K562 (cell line): ENCODE data around the gene WDR88. TPM values are rescaled to one million over a fixed set of nuclear protein-coding genes. Genes with fewer than 3 reads are reported as not detected.

Source experiments
- ATAC-seq: fragments of 200-7000 bp; cut with Tn5 transposase; 3 replicates; pipeline ENCODE4 v1.9.1; 2020; ENCODE audit warnings: moderate library complexity
- BruUV-seq: library from RNA; stranded (reverse); fragments of 400-500 nt; replicated peaks from 2 replicates; lab custom pipeline; 2021; lab: Mats Ljungman, UMichigan
- CTCF ChIA-PET: fragments of 300-600 bp; formaldehyde crosslinking; extraction: SDS; loops from one replicate; lab custom pipeline; 2021; ENCODE audit warnings: low intra/inter-chr PET ratio; lab: Yijun Ruan, JAX
- POLR2A ChIA-PET: fragments of 300-600, 350-650 bp; sonication (Branson Sonifier 250); formaldehyde crosslinking; extraction: SDS; loops from one replicate; lab custom pipeline; 2021; ENCODE audit warnings: antibody characterized with exemption, inconsistent platforms; lab: Yijun Ruan, JAX
- DNase-seq, 4 experiments: peaks; one replicate each; pipeline versions ENCODE4 v3.0.0 to v3.0.0-alpha.2; 2011 to 2018; ENCODE audit warnings: low spot score in 3 of 4, mixed read lengths in 3 of 4; ENCODE audit errors: extremely low read depth in 1 of 4
- FAIRE-seq: peaks from 2 replicates; lab custom pipeline; 2011; peaks lifted over from hg19 to GRCh38; lab: Jason Lieb, UNC
- H2AFZ ChIP-seq: 2 replicates; pipeline ENCODE4 v1.6.0; 2011; ENCODE audit warnings: low read depth, low read length, control low read depth, inconsistent platforms
- H3K27ac ChIP-seq: fragments of 200-600 bp; 3 replicates; pipeline ENCODE4 v1.8.0; 2011; ENCODE audit warnings: low read depth, mild to moderate bottlenecking, control low read depth, inconsistent platforms, low read length, moderate library complexity, mixed read lengths; ENCODE audit errors: extremely low read depth
- H3K27me3 ChIP-seq, 2 experiments: fragments of 300-600 bp in 1 of 2; 2 replicates in 1 of 2; 3 replicates in 1 of 2; pipeline versions ENCODE4 v1.6.0 to v1.8.0; 2011; ENCODE audit warnings: inconsistent platforms in 2 of 2, low read length in 2 of 2, mild to moderate bottlenecking in 1 of 2, mixed read lengths in 1 of 2, moderate library complexity in 1 of 2; ENCODE audit not compliant: control insufficient read depth in 2 of 2, insufficient read depth in 2 of 2
- H3K36me3 ChIP-seq: fragments of 300-600 bp; 3 replicates; pipeline ENCODE4 v1.8.0; 2011; ENCODE audit warnings: mild to moderate bottlenecking, low read length, inconsistent platforms; ENCODE audit not compliant: control insufficient read depth, insufficient read depth
- H3K4me1 ChIP-seq, 2 experiments: fragments of 200-600 bp in 1 of 2; replicated peaks in 1 of 2; 2 replicates in 1 of 2; 3 replicates in 1 of 2; pipeline versions ENCODE4 v1.5.1 to v1.8.0; 2011; ENCODE audit warnings: inconsistent platforms in 2 of 2, low read length in 2 of 2, mild to moderate bottlenecking in 1 of 2, mixed read lengths in 1 of 2, moderate library complexity in 1 of 2; ENCODE audit not compliant: control insufficient read depth in 2 of 2, insufficient read depth in 2 of 2
- H3K4me2 ChIP-seq: 2 replicates; pipeline ENCODE4 v1.6.1; 2011; ENCODE audit warnings: low read length, control low read depth, inconsistent platforms, mixed read lengths; ENCODE audit not compliant: insufficient read depth
- H3K4me3 ChIP-seq: fragments of 200-600 bp; sonication (generic), shearing (Covaris generic); 2 replicates; pipeline ENCODE4 v1.5.1; 2016; ENCODE audit warnings: control low read depth, inconsistent platforms
- H3K79me2 ChIP-seq: fragments of 200-600 bp; 3 replicates; pipeline ENCODE4 v1.8.0; 2011; ENCODE audit warnings: low read length, inconsistent platforms; ENCODE audit not compliant: control insufficient read depth, insufficient read depth
- H3K9ac ChIP-seq, 2 experiments: 2 replicates each; pipeline versions ENCODE4 v1.6.0 to v1.6.1; 2011; ENCODE audit warnings: low read depth in 2 of 2, low read length in 2 of 2, control low read depth in 1 of 2, inconsistent platforms in 1 of 2, mild to moderate bottlenecking in 1 of 2, mixed read lengths in 1 of 2; ENCODE audit not compliant: insufficient read depth in 1 of 2
- H3K9me1 ChIP-seq: one replicate; pipeline ENCODE4 v1.6.0; 2011; ENCODE audit warnings: inconsistent platforms, mild to moderate bottlenecking, low read length, moderate library complexity; ENCODE audit not compliant: control insufficient read depth, insufficient read depth
- H3K9me3 ChIP-seq: replicated peaks from 2 replicates; pipeline ENCODE4 v1.5.1; 2011; ENCODE audit warnings: low read depth, low read length, inconsistent platforms; ENCODE audit not compliant: control insufficient read depth, insufficient read depth
- H4K20me1 ChIP-seq: replicated peaks from 2 replicates; pipeline ENCODE4 v1.6.1; 2011; ENCODE audit warnings: low read length, inconsistent platforms, mixed read lengths; ENCODE audit not compliant: control insufficient read depth, insufficient read depth
- CEBPB ChIP-seq: fragments of 450-650 bp; IDR thresholded peaks from 2 replicates; pipeline ENCODE4 v1.6.1; 2016; ENCODE audit warnings: missing genetic modification characterization, missing compliant biosample characterization
- HDGF ChIP-seq: fragments of 450-650 bp; IDR thresholded peaks from 2 replicates; pipeline ENCODE4 v1.6.1; 2016
- HLTF ChIP-seq: fragments of 450-650 bp; IDR thresholded peaks from 2 replicates; pipeline ENCODE4 v1.6.1; 2016
- MEF2D ChIP-seq: conservative IDR thresholded peaks from 2 replicates; pipeline ENCODE4 v1.6.1; 2016; ENCODE audit warnings: low read depth, missing genetic modification characterization, missing compliant biosample characterization
- MYNN ChIP-seq, 2 experiments: sonication (generic); formaldehyde crosslinking in 1 of 2; IDR thresholded peaks; 2 replicates each; pipeline versions ENCODE4 v1.5.0 to v1.6.1; 2016 to 2020; ENCODE audit warnings: antibody characterized with exemption in 1 of 2, missing genetic modification reagents in 1 of 2
- PRPF4 ChIP-seq: fragments of 200-400 bp; formaldehyde crosslinking; IDR thresholded peaks from one replicate; pipeline ENCODE4 v1.6.1; 2017; ENCODE audit warnings: low read length, low read depth, mild to moderate bottlenecking; ENCODE audit not compliant: insufficient read depth, poor library complexity, severe bottlenecking
- PYGO2 ChIP-seq: fragments of 450-650 bp; IDR thresholded peaks from 2 replicates; pipeline ENCODE4 v1.6.1; 2016; ENCODE audit warnings: mild to moderate bottlenecking, missing genetic modification characterization, moderate library complexity, missing compliant biosample characterization
- SMARCA5 ChIP-seq: fragments of 450-650 bp; IDR thresholded peaks from 2 replicates; pipeline ENCODE4 v1.6.1; 2016
- ZKSCAN3 ChIP-seq: fragments of 250-450 bp; sonication (Bioruptor Pico); IDR thresholded peaks from 2 replicates; pipeline ENCODE4 v1.4.0; 2020
- WGBS: fragments of 100-300 bp; shearing (Covaris generic); methylation state at CpG from one replicate; pipeline ENCODE4 v1.1.6; 2016; ENCODE audit warnings: low coverage, mixed read lengths; ENCODE audit not compliant: insufficient coverage; ENCODE audit errors: missing lambda C conversion rate; 5-methylcytosine and 5-hydroxymethylcytosine counted together
- in situ Hi-C: fragments of 300-500 bp; cut with MboI; formaldehyde crosslinking; loops from 4 replicates; pipeline ENCODE4 v1.15.0; 2018; ENCODE audit warnings: inconsistent platforms, mixed read lengths
- intact Hi-C: fragments of 100-400 bp; cut with micrococcal nuclease; formaldehyde crosslinking; loops from 2 replicates; pipeline ENCODE4 v1.14.2; 2022
- polyA plus RNA-seq, 8 experiments: library from polyadenylated mRNA; depleted of rRNA in 4 of 8; stranded (reverse) in 5 of 8; unstranded in 3 of 8; fragments of >200 nt; fragmentation: Nextera tagmentation in 2 of 8; fragmentation: Illumina TruSeq in 1 of 8; extraction: Ambion mirVana in 2 of 8; extraction: Trizol in 1 of 8; gene quantifications; 2 replicates each; pipeline versions ENCODE4 v1.2.1 to v1.2.3, GENCODE V29; 2011 to 2014; ENCODE audit warnings: inconsistent platforms in 1 of 8, missing spikeins in 1 of 8
- total RNA-seq, 7 experiments: library from RNA; depleted of rRNA in 6 of 7; stranded (reverse); fragments of >200 nt in 6 of 7; fragmentation: Illumina TruSeq in 2 of 7; extraction: Trizol in 2 of 7; gene quantifications; 2 replicates each; pipeline versions ENCODE4 v1.2.1 to v1.2.3, GENCODE V29; 2011 to 2021; ENCODE audit warnings: low replicate concordance in 1 of 7
- TF ChIP-seq, protein P1 (sequence below): fragments of 250-450 bp; sonication (Bioruptor Pico); IDR thresholded peaks from 2 replicates; pipeline ENCODE4 v1.4.0; 2020; ENCODE audit warnings: mild to moderate bottlenecking, moderate library complexity
- TF ChIP-seq, protein P2 (sequence below): fragments of 150-350 bp; conservative IDR thresholded peaks from 2 replicates; pipeline ENCODE4 v1.6.1; 2014; ENCODE audit warnings: low read length

The WDR88 gene
- total and polyA plus RNA-seq, 9 of the 15 experiments (the other 6 are each of a cell fraction or from before 2014, with no cell fraction given), result 0.03 to 0.04 TPM; not detected in 7

DNA sequence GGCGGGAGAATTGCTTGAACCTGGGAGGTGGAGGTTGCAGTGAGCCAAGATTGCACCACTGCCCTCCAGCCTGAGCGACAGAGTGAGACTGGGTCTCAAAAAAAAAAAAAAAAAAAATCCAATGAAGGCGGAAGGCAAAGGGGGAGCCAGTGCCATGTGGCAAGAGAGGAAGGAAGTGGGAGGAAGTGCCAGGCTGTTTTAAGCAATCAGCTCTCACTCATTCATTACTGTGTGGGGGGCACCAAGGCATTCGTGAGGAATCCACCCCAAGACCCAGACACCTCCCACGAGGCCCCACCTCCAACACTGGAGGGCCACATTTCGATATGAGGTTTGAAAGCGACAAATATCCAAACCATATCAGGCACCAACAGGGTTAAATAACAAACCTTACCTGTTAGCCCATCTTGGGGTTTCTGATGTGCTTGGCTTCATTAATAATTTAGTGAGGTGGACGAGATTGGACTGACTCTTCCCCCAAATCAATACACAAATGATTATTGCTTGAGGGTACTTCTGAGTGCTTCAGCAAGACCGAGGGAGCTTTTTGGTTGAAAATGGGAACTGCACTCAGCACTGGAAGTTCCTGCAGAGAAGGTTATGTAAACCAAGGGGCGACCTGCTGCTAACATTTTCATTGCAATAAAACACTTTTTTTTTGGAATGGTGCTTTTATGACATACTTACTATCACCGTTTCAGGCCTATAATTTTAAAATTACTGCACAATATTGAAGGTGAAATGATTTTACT is 54.7 kb downstream of the WDR88 start:
- no peak for DNase-seq
- Histone ChIP-seq H3K36me3 (no peaks in the 10 kb centered on the region), H3K4me2 (no peak overlapping the region), H3K4me3 (no peak overlapping the region), H3K27ac (no peak overlapping the region), H2AFZ (no peak overlapping the region), H3K9ac (no peak overlapping the region), H3K4me1 (no peaks in the 10 kb centered on the region; a peak in 1 of 5 replicates), H3K9me3 (no peaks in the 10 kb centered on the region), H4K20me1 (no peaks in the 10 kb centered on the region), H3K27me3 (peaks cover 6 to 20% of the 10 kb centered on the region in 2 experiments; a peak in 4 of 5 replicates), H3K79me2 (no peaks in the 10 kb centered on the region), H3K9me1 (no peaks in the 10 kb centered on the region)
- no peak for FAIRE-seq
- BruUV-seq, result no TSS peak
- intact Hi-C loops, result loop anchor here (10.0 kb wide), 1 partner anchor 62 kb away; no protein-coding TSS in a partner anchor
- TF ChIP-seq PYGO2 (tag) (no peak), PRPF4 (no peak), HLTF (no peak), HDGF (no peak), CEBPB (tag) (no peak), ZKSCAN3 (CRISPR knock-in tag) (no peak), SMARCA5 (no peak), MEF2D (no peak), MYNN (IDR thresholded peaks at IDR 0.05) (no peak), MYNN (CRISPR knock-in tag; IDR thresholded peaks at IDR 0.05) (no peak)
- TF ChIP-seq, protein P1, sequence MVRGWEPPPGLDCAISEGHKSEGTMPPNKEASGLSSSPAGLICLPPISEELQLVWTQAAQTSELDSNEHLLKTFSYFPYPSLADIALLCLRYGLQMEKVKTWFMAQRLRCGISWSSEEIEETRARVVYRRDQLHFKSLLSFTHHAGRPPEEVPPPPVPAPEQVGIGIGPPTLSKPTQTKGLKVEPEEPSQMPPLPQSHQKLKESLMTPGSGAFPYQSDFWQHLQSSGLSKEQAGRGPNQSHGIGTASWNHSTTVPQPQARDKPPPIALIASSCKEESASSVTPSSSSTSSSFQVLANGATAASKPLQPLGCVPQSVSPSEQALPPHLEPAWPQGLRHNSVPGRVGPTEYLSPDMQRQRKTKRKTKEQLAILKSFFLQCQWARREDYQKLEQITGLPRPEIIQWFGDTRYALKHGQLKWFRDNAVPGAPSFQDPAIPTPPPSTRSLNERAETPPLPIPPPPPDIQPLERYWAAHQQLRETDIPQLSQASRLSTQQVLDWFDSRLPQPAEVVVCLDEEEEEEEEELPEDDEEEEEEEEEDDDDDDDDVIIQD, result no peak
- TF ChIP-seq, protein P2, sequence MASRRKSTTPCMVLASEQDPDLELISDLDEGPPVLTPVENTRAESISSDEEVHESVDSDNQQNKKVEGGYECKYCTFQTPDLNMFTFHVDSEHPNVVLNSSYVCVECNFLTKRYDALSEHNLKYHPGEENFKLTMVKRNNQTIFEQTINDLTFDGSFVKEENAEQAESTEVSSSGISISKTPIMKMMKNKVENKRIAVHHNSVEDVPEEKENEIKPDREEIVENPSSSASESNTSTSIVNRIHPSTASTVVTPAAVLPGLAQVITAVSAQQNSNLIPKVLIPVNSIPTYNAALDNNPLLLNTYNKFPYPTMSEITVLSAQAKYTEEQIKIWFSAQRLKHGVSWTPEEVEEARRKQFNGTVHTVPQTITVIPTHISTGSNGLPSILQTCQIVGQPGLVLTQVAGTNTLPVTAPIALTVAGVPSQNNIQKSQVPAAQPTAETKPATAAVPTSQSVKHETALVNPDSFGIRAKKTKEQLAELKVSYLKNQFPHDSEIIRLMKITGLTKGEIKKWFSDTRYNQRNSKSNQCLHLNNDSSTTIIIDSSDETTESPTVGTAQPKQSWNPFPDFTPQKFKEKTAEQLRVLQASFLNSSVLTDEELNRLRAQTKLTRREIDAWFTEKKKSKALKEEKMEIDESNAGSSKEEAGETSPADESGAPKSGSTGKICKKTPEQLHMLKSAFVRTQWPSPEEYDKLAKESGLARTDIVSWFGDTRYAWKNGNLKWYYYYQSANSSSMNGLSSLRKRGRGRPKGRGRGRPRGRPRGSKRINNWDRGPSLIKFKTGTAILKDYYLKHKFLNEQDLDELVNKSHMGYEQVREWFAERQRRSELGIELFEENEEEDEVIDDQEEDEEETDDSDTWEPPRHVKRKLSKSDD, result no peak
- in situ Hi-C loops, result no loop called here
- ATAC-seq, result no peak
- 7% methylated on average over 10 of the region's 11 CpGs for WGBS
- ChIA-PET CTCF (interaction anchor here (1.4 kb wide), 1 partner anchor 61 kb away, joined by 5 read pairs; no protein-coding TSS in a partner anchor), POLR2A (interaction anchor here (0.6 to 0.7 kb wide), 2 partner anchors 509 to 778 kb away, joined by 3 to 4 read pairs; no protein-coding TSS in a partner anchor)
